MM.1S (cell line): Measurements from ENCODE around the gene TMEM51.

Source experiments
- DNase-seq: peaks from one replicate; pipeline ENCODE4 v3.0.0-alpha.2; 2015
- H2AFZ ChIP-seq: fragments of 300-600 bp; sonication (generic); 2 replicates; pipeline ENCODE4 v1.6.0; 2016; ENCODE audit warnings: antibody characterized with exemption, low read length
- H3F3A ChIP-seq: fragments of 300-600 bp; sonication (generic); 2 replicates; pipeline ENCODE4 v1.6.1; 2016; ENCODE audit warnings: mild to moderate bottlenecking, antibody characterized with exemption, low read length, moderate library complexity, mixed read lengths; ENCODE audit not compliant: insufficient read depth
- H3K27ac ChIP-seq: fragments of 300-600 bp; sonication (generic); 2 replicates; pipeline ENCODE4 v1.5.1; 2016; ENCODE audit warnings: mild to moderate bottlenecking, low read length
- H3K27me3 ChIP-seq: fragments of 300-600 bp; sonication (generic); replicated peaks from 2 replicates; pipeline ENCODE4 v1.6.0; 2016; ENCODE audit warnings: low read length; ENCODE audit not compliant: insufficient read depth
- H3K36me3 ChIP-seq: fragments of 300-600 bp; sonication (generic); replicated peaks from 2 replicates; pipeline ENCODE4 v1.6.1; 2016; ENCODE audit warnings: mild to moderate bottlenecking, low read length, mixed read lengths; ENCODE audit not compliant: insufficient read depth
- H3K4me1 ChIP-seq: fragments of 300-600 bp; sonication (generic); 2 replicates; pipeline ENCODE4 v1.6.1; 2016; ENCODE audit warnings: low read length, mixed read lengths
- H3K4me2 ChIP-seq: fragments of 300-600 bp; sonication (generic); 2 replicates; pipeline ENCODE4 v1.6.0; 2016; ENCODE audit warnings: low read depth, low read length
- H3K4me3 ChIP-seq: fragments of 300-600 bp; sonication (generic); 2 replicates; pipeline ENCODE4 v1.5.1; 2016; ENCODE audit warnings: low read length, mixed read lengths
- H3K79me2 ChIP-seq: fragments of 300-600 bp; sonication (generic); 2 replicates; pipeline ENCODE4 v1.6.1; 2016; ENCODE audit warnings: mixed run types, low read length, mixed read lengths
- H3K9ac ChIP-seq: fragments of 300-600 bp; sonication (generic); 2 replicates; pipeline ENCODE4 v1.6.1; 2016; ENCODE audit warnings: low read length, mixed read lengths
- H3K9me2 ChIP-seq: fragments of 300-600 bp; sonication (generic); replicated peaks from 2 replicates; pipeline ENCODE4 v1.6.1; 2016; ENCODE audit warnings: mild to moderate bottlenecking, low read length, mixed read lengths; ENCODE audit not compliant: insufficient read depth
- H3K9me3 ChIP-seq: fragments of 300-600 bp; sonication (generic); replicated peaks from 2 replicates; pipeline ENCODE4 v1.6.1; 2016; ENCODE audit warnings: mild to moderate bottlenecking, low read length, mixed read lengths; ENCODE audit not compliant: insufficient read depth
- H4K20me1 ChIP-seq: fragments of 300-600 bp; sonication (generic); 2 replicates; pipeline ENCODE4 v1.6.1; 2016; ENCODE audit warnings: mild to moderate bottlenecking, low read length, moderate library complexity, mixed read lengths; ENCODE audit not compliant: insufficient read depth
- CTCF ChIP-seq: fragments of 300-600 bp; sonication (generic); IDR thresholded peaks from 2 replicates; pipeline ENCODE4 v1.5.1; 2016; ENCODE audit warnings: antibody characterized with exemption, low read length, mixed read lengths
- EZH2 ChIP-seq: fragments of 300-600 bp; sonication (generic); optimal IDR thresholded peaks from 2 replicates; pipeline ENCODE3; 2017; ENCODE audit warnings: low read depth, mild to moderate bottlenecking, antibody characterized with exemption, low read length, mixed read lengths
- EZH2phosphoT487 ChIP-seq: fragments of 300-600 bp; sonication (generic); IDR thresholded peaks from 2 replicates; pipeline ENCODE4 v1.6.1; 2018; ENCODE audit warnings: antibody characterized with exemption, low read length

The TMEM51 gene

GRCh38 chr1:15118579-15118978 lies 35.0 kb upstream of the TMEM51 start:
- Histone ChIP-seq H3K27ac (no peak overlapping the region), H3K4me3 (no peak overlapping the region)
- TF ChIP-seq EZH2phosphoT487 = no peak
- TF ChIP-seq CTCF = no peak
- TF ChIP-seq EZH2 = no peak

DNA sequence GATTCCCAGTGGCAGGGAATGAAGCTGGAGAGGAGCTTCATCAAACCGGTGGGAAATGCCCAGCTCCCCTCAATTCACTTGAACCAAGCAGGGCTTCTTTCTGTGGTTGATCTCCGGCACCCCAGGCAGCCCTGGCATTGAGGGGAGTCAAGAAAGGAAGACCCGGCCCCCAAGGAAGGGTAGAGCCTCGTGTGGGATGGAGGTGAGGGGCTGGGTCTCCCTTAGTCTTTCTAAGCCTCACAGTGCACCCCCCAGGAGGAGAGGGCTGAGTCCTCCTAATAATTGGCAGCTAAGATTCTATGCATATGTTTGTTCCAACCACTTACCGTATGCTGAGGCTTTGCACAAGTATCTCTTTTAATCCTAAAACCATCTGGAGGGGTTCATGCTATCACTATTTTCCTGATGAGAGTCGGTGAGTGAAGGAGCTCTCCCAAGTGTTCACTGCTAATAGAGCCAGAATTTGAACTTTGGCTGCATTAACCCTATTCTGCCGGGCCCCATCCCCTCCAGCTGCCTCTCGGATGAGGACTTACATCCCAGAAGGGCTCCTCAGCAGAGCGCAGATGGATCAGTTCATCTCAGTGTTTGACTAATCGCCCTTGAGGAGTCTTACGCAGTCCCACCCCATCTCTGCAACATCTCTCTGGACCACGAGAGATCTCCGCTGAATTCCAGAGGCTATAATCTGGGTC lies 33.1 kb upstream of the TMEM51 start:
- Histone ChIP-seq H3K4me2 (no peak overlapping the region), H3K9ac (no peak overlapping the region), H3F3A (no peaks in the 10 kb centered on the region), H3K27me3 (peaks cover 26% of the 10 kb centered on the region; the same call in 1 of the 2 replicates), H3K9me3 (no peaks in the 10 kb centered on the region), H2AFZ (no peak overlapping the region), H3K9me2 (no peaks in the 10 kb centered on the region), H3K27ac (no peak overlapping the region), H4K20me1 (no peaks in the 10 kb centered on the region), H3K4me1 (no peaks in the 10 kb centered on the region), H3K36me3 (no peaks in the 10 kb centered on the region), H3K4me3 (no peak overlapping the region), H3K79me2 (no peaks in the 10 kb centered on the region)
- no peak for DNase-seq
- no peak for TF ChIP-seq EZH2phosphoT487
- no peak for TF ChIP-seq EZH2
- no peak for TF ChIP-seq CTCF

More at GRCh38 chr1:15118579-15118978, 35.0 kb upstream of the TMEM51 start:
- H4K20me1 ChIP-seq = no peaks in the 10 kb centered on the region
- no peak overlapping the region for H3K4me2 ChIP-seq
- no peak overlapping the region for H3K9ac ChIP-seq
- H3K9me3 ChIP-seq = no peaks in the 10 kb centered on the region
- no peaks in the 10 kb centered on the region for H3K9me2 ChIP-seq
- H3K36me3 ChIP-seq = no peaks in the 10 kb centered on the region
- H3K27me3 ChIP-seq = peaks cover 26% of the 10 kb centered on the region; the same call in 1 of the 2 replicates
- H3K79me2 ChIP-seq = no peaks in the 10 kb centered on the region
- DNase-seq = no peak
- H3K4me1 ChIP-seq = no peaks in the 10 kb centered on the region
- H2AFZ ChIP-seq = no peak overlapping the region
- H3F3A ChIP-seq = no peaks in the 10 kb centered on the region

DNA sequence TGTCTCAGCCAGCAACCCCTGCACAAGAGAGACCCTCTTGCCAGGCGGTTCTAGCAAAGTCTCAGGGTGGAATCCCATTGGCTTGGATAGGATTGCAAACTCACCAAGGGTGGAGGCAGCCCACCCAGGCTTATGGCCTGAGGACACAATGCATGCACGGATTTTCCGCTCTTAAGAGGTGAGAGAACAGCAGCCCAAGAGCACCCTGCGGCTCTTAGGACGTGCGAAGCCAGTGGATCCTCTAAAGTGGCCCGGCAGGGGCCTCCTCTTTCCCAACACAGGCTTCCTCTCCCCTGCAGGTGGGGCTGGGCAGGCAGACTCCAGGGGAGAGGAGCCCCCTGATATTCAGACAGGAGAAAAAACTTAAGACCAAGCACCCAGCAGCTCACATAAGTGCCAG lies 31.2 kb upstream of the TMEM51 start:
- H3K9me3 ChIP-seq = no peaks in the 10 kb centered on the region
- H3K9me2 ChIP-seq = no peaks in the 10 kb centered on the region
- no peak overlapping the region for H3K4me3 ChIP-seq
- H3K4me1 ChIP-seq = peaks cover 11% of the 10 kb centered on the region; the same call in 1 of the 2 replicates
- no peak overlapping the region for H2AFZ ChIP-seq
- no peaks in the 10 kb centered on the region for H3F3A ChIP-seq
- no peak for TF ChIP-seq EZH2phosphoT487
- TF ChIP-seq EZH2 = no peak
- TF ChIP-seq CTCF = no peak
- no peak for DNase-seq
- H4K20me1 ChIP-seq = no peaks in the 10 kb centered on the region
- H3K27me3 ChIP-seq = 0 out of 2 replicates have a peak, but pooled peaks cover 8% of the 10 kb centered on the region
- H3K79me2 ChIP-seq = no peaks in the 10 kb centered on the region
- H3K4me2 ChIP-seq = no peak overlapping the region
- no peak overlapping the region for H3K9ac ChIP-seq
- no peak overlapping the region for H3K27ac ChIP-seq
- no peaks in the 10 kb centered on the region for H3K36me3 ChIP-seq
